DOHH2 (cell line): Measurements from ENCODE around the gene PTH2.

Source experiments
- H3F3A ChIP-seq: fragments of 200-600 bp; sonication (generic), shearing (Covaris generic); 2 replicates; pipeline ENCODE4 v1.6.0; 2016; ENCODE audit warnings: antibody characterized with exemption, mild to moderate bottlenecking; ENCODE audit not compliant: control insufficient read depth, insufficient read depth
- H3K27ac ChIP-seq: fragments of 200-600 bp; sonication (generic); 2 replicates; pipeline ENCODE4 v1.5.1; 2014; ENCODE audit warnings: low read depth, mild to moderate bottlenecking, low read length, moderate library complexity
- H3K27me3 ChIP-seq: fragments of 200-600 bp; sonication (generic); 2 replicates; pipeline ENCODE4 v1.6.1; 2014; ENCODE audit warnings: mild to moderate bottlenecking, low read length, mixed read lengths; ENCODE audit not compliant: control insufficient read depth
- H3K36me3 ChIP-seq: fragments of 200-600 bp; sonication (generic); 2 replicates; pipeline ENCODE4 v1.6.1; 2014; ENCODE audit warnings: mild to moderate bottlenecking, low read length, moderate library complexity, mixed read lengths; ENCODE audit not compliant: control insufficient read depth
- H3K4me1 ChIP-seq: fragments of 200-600 bp; sonication (generic); 2 replicates; pipeline ENCODE4 v1.6.1; 2014; ENCODE audit warnings: mild to moderate bottlenecking, low read length, mixed read lengths; ENCODE audit not compliant: control insufficient read depth
- H3K4me2 ChIP-seq: fragments of 200-600 bp; sonication (generic); 2 replicates; pipeline ENCODE4 v1.6.0; 2014; ENCODE audit warnings: mild to moderate bottlenecking, low read length, moderate library complexity
- H3K4me3 ChIP-seq: fragments of 200-600 bp; sonication (generic); 2 replicates; pipeline ENCODE4 v1.5.1; 2014; ENCODE audit warnings: mild to moderate bottlenecking, low read length, mixed read lengths
- H3K79me2 ChIP-seq: fragments of 200-600 bp; sonication (generic); 2 replicates; pipeline ENCODE4 v1.6.1; 2014; ENCODE audit warnings: mild to moderate bottlenecking, low read length, mixed read lengths; ENCODE audit not compliant: control insufficient read depth
- H3K9me2 ChIP-seq: fragments of 200-600 bp; sonication (generic); replicated peaks from 2 replicates; pipeline ENCODE4 v1.6.1; 2014; ENCODE audit warnings: mild to moderate bottlenecking, low read length, mixed read lengths; ENCODE audit not compliant: control insufficient read depth
- H3K9me3 ChIP-seq: fragments of 200-600 bp; sonication (generic); 2 replicates; pipeline ENCODE4 v1.6.1; 2014; ENCODE audit warnings: antibody characterized with exemption, low read length, mixed read lengths; ENCODE audit not compliant: control insufficient read depth, insufficient read depth
- H4K20me1 ChIP-seq: fragments of 200-600 bp; sonication (generic); 2 replicates; pipeline ENCODE4 v1.6.0; 2014; ENCODE audit warnings: low read depth, mild to moderate bottlenecking, antibody characterized with exemption, low read length, moderate library complexity; ENCODE audit not compliant: control insufficient read depth, insufficient read depth
- CTCF ChIP-seq: fragments of 200-600 bp; sonication (generic); IDR thresholded peaks from one replicate; pipeline ENCODE4 v1.5.1; 2014; ENCODE audit warnings: antibody characterized with exemption, mild to moderate bottlenecking, low read depth, low read length; ENCODE audit not compliant: poor library complexity, severe bottlenecking
- EZH2phosphoT487 ChIP-seq: fragments of 200-600 bp; sonication (generic); IDR thresholded peaks from 2 replicates; pipeline ENCODE4 v1.6.1; 2017; ENCODE audit warnings: borderline replicate concordance, mild to moderate bottlenecking, antibody characterized with exemption, low read length, moderate library complexity, mixed read lengths

Gene PTH2

GRCh38 chr19:49440439-49441209 lies 17.4 kb upstream of the PTH2 start:
- H3F3A ChIP-seq = peaks cover 9% of the 10 kb centered on the region
- H3K9me2 ChIP-seq = no peaks in the 10 kb centered on the region
- H3K4me1 ChIP-seq = peaks cover 28% of the 10 kb centered on the region
- peaks cover 56% of the 10 kb centered on the region for H3K27me3 ChIP-seq
- no peaks in the 10 kb centered on the region for H3K9me3 ChIP-seq
- H3K36me3 ChIP-seq = no peaks in the 10 kb centered on the region
- TF ChIP-seq CTCF (no peak), EZH2phosphoT487 (peak; percentile 70; the same call in 1 of the 2 replicates)
- no peak overlapping the region for H3K27ac ChIP-seq
- no peaks in the 10 kb centered on the region for H3K79me2 ChIP-seq
- no peak overlapping the region for H3K4me3 ChIP-seq
- no peaks in the 10 kb centered on the region for H4K20me1 ChIP-seq
- no peak overlapping the region for H3K4me2 ChIP-seq

- peaks cover 28% of the 10 kb centered on the region for H3K4me1 ChIP-seq
- peaks cover 3% of the 10 kb centered on the region for H3F3A ChIP-seq
- H3K9me2 ChIP-seq = no peaks in the 10 kb centered on the region
- H3K79me2 ChIP-seq = no peaks in the 10 kb centered on the region
- no peaks in the 10 kb centered on the region for H4K20me1 ChIP-seq
- no peak overlapping the region for H3K27ac ChIP-seq
- peaks cover 56% of the 10 kb centered on the region for H3K27me3 ChIP-seq
- no peaks in the 10 kb centered on the region for H3K36me3 ChIP-seq
- no peaks in the 10 kb centered on the region for H3K9me3 ChIP-seq
- no peak overlapping the region for H3K4me3 ChIP-seq
- TF ChIP-seq CTCF (no peak), EZH2phosphoT487 (no peak)
- no peak overlapping the region for H3K4me2 ChIP-seq
These were observed 16.6 kb upstream of the PTH2 start for GRCh38 chr19:49439836-49440235.

- Histone ChIP-seq H3K4me2 (no peak overlapping the region), H3K27me3 (peaks cover 56% of the 10 kb centered on the region), H3K4me1 (peaks cover 21% of the 10 kb centered on the region), H3K27ac (no peak overlapping the region), H4K20me1 (no peaks in the 10 kb centered on the region), H3K79me2 (no peaks in the 10 kb centered on the region), H3K9me3 (no peaks in the 10 kb centered on the region), H3K4me3 (no peak overlapping the region), H3K9me2 (no peaks in the 10 kb centered on the region), H3K36me3 (no peaks in the 10 kb centered on the region), H3F3A (no peaks in the 10 kb centered on the region)
- no peak for TF ChIP-seq EZH2phosphoT487
These were observed 15.0 kb upstream of the PTH2 start for GRCh38 chr19:49438261-49438660.

- peaks cover 52% of the 10 kb centered on the region for H3K27me3 ChIP-seq
These were observed 14.0 kb upstream of the PTH2 start for GRCh38 chr19:49437231-49437630.

More at GRCh38 chr19:49437231-49437630, 14.0 kb upstream of the PTH2 start:
- Histone ChIP-seq H3K79me2 (no peaks in the 10 kb centered on the region), H3K4me1 (peaks cover 13% of the 10 kb centered on the region), H3K36me3 (no peaks in the 10 kb centered on the region), H3K27ac (no peak overlapping the region), H3K9me3 (no peaks in the 10 kb centered on the region), H4K20me1 (no peaks in the 10 kb centered on the region), H3K9me2 (no peaks in the 10 kb centered on the region), H3K4me2 (no peak overlapping the region), H3F3A (no peaks in the 10 kb centered on the region), H3K4me3 (no peak overlapping the region)
- no peak for TF ChIP-seq EZH2phosphoT487
- no peak for TF ChIP-seq CTCF
